HG03135 (cell line): Measurements from ENCODE around the gene ZNF516.
"Not testable (repeated sequence)": the region's sequence is repeated elsewhere in the genome, so short reads cannot be mapped to it uniquely, and the experiment has no call there.

Experiments
- ATAC-seq: cut with Tn5 transposase; IDR thresholded peaks from one replicate; pipeline ENCODE4 v1.9.1; 2021; ENCODE audit warnings: mild to moderate bottlenecking, moderate library complexity; ENCODE audit not compliant: unreplicated experiment

The ZNF516 gene

DNA sequence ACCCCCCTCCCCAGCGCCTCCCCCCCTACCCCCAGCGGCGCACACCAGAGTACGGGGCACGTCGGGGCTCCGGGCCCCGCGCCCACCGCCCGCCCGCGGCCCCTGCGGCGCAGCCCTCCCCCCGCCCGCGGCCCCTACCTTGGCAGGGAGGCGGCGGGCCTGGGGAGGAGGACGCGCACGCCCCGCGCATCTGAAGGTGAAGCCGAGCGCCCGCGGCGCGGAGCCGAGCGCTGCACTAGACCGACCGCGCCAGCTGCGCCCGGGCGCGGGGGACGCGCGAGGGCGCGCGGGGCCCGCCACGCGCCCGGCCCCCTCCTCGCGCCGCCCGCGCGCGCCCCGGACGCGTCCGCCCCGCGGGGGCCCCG is at the start of gene ZNF516:
Gene ZNF516 (minus strand): TSS at position 237 of the 365 bp plus-strand sequence. CDS start 52,188 bp downstream, outside the sequence.
- ATAC-seq = no peak

- ATAC-seq = no peak
These were observed 43.8 kb upstream of the ZNF516 start for GRCh38 chr18:76538846-76539245.

DNA sequence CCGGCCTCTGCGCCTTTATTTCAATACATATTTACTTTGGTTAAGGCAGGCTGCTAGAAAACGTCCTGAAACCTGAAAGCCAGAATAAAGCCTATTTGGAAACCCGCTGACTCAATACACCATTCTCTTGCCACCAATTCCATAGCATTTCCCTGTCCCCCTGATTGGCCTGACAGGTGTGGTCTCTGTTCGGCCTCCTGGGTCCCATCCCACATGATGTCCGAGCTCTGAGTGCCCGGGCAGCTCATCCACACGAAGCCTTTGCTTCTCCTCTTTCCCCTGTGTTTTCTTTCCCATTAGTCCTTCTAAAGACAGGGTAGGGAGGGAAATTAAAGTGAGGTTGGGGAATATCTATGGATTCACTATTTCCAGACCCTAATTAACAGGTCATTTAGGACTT is 42.6 kb upstream of the ZNF516 start:
- no peak for ATAC-seq

DNA sequence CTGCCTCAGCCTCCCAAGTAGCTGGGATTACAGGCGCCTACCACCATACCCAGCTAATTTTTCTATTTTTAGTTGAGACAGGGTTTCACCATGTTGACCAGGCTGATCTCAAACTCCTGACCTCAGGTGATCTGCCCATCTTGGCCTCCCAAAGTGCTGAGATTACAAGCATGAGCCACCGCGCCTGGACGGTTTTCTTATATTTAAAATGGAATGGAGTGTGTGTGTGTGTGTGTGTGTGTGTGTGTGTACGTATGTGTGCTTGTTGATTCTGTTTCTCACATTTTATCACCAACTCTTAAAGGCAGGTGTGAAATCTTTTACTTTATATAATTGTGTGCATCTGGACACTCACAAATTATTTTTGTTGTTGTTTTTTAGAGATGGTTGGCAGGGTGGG is 41.6 kb upstream of the ZNF516 start:
- not testable (repeated sequence) for ATAC-seq

GRCh38 chr18:76532875-76533274 is 37.8 kb upstream of the ZNF516 start:
- no peak for ATAC-seq

- no peak for ATAC-seq
These were observed 35.8 kb upstream of the ZNF516 start for GRCh38 chr18:76530846-76531245.

- no peak for ATAC-seq
These were observed 35.3 kb upstream of the ZNF516 start for GRCh38 chr18:76530391-76530790.

DNA sequence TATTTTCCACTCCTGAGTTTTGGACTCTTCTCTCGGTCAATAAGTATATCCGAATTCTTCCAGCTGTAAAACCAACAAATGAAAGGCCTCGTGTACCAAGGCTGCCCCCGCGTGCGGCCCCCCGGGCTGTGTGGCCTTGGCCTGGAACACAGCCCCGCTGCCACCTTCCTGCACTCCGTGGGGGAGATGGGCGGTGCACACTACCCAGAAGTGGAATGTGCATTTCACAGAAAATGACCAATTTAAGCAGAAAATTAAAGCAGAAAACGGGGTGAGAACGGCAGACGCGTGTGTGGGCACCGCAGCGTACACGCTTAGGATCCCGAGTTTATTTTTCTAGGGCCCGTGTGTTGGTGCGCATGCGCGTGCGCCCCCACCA is 34.4 kb upstream of the ZNF516 start:
- no peak for ATAC-seq

DNA sequence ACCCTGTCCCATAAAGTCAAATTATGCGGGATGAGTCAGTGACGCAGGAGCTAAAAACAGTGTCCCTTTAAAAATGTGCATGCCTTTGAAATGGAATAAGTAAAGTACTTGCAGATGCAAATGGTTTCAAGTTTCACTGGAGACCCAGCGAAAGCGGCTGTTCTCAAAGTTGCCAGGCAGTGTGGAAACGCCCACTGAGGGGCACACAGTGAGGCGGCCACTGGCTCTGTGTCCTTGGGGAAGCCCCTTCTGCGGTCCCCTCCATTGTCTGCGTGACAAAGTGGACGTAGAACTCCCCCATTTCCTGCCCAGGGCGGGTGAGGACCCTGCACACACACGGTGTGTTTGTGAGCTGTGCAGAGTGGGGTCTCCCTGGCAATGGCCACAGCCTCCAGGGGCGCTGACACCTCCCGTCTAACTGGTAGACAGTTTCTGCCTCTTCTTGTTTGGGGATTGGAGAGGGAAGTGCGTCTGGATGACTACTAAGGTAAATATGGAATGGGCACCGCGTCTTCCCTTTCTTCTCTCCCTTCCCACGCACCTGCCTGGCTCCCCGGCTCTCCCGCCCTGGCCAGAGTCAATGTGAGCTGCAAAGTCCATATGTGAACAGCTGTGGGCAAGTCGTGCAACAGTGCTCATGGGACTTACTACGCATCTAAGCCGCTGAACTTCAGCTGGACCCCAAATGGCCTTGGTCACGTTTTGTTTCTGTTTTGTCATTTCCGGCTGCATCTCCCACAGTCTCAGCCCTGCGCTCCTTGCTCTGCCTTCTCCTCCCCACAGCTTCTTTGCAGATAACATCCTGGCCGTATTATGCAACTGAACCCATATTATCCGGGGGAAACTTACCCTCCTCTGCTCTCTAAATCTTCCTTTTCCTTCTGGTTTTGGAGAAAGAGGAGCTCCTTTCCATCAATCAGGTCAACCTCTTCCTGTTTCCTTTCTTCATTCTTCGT is 33.7 kb upstream of the ZNF516 start:
- peak; percentile 53 for ATAC-seq

DNA sequence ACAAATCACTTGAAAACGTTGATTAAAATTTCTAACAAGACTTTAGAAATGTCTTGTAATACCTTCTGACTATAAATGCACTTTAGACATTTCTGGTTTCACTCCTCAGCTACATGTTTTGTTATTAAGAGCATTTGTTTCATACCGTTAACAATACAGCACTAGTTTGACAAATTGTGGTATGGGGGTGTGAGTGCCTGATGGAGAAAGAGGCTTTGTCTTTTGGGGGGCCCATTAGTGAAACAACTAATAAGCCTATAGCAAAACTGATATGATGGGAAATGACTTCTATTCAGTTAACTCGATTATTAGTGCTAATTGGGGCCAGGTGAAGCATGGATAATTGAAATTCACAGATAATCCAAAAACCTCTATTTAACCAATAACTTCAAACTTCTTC is 30.9 kb upstream of the ZNF516 start:
- no peak for ATAC-seq

DNA sequence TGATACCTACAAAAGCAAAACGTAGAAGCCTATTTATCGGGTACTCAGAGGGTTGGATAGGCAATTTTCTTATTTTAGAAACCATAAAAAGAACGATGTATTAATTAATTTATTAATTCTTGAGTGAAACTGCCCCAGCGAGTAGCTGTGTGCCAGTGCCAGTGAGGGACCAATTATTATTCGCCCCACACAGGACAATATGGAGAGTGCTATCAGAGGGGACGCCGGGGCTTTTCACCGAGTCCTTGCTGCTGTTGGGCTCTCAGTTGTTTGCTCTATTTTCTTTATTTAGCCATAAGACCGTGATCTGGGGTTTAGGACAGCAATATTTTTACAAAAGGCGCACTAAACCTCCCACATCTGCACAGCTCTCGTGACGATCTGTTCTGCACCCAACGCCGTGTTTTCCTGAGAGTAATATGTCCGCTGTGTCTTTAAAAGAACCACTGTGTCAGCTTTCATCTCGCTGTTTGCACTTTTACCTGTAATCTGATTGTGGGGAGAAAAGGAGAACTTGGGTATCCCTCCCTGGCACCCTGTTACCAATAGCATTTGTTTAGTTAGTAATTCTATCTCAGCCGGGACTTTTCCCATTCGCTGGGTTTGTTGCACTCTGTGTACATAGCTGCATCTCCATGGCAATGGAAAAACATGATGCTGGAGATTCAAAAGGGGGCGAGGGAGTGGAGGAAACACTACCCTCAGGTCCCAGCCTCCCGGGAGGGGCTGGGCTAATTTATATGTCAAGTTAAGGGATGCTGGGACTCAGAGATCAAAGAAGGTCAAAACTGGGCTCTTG is 30.1 kb upstream of the ZNF516 start:
- no peak for ATAC-seq

DNA sequence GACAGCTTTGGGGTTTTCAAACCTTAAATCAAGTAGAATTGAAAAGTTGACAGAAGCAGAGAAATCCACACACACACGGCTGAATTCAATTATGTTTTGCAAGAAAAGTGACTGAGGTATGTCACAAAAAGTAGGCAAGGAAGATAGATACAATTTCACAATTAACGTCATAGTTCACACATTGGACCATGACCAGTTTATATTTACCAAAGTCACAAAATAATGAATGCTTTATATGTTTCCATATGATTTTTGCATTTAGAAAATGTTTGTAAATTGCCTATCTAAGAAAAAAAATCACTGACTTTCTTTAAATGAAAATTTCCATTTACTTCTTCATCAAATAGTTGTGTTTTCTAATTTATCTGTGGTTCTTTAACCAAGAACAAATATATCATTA is 29.4 kb upstream of the ZNF516 start:
- no peak for ATAC-seq

DNA sequence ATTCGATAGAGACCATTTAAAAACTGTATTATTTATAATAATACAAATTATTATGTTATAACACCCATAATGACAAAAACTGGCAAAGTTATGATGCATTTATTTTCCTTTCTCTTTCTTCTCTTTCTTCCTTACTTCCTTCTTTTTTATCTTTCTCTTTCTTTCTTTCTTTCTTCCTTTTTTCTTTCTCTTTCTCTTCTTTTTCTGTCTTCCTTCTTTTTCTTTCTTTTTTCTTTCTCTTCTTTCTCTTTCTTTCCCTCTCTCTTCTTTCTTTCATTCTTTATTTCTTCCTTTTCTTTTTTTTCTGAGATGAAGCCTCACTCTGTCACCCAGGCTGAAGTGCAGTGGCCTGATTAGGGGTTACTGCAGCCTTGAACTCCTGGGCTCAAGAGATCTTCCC is 27.5 kb upstream of the ZNF516 start:
- ATAC-seq = no peak

DNA sequence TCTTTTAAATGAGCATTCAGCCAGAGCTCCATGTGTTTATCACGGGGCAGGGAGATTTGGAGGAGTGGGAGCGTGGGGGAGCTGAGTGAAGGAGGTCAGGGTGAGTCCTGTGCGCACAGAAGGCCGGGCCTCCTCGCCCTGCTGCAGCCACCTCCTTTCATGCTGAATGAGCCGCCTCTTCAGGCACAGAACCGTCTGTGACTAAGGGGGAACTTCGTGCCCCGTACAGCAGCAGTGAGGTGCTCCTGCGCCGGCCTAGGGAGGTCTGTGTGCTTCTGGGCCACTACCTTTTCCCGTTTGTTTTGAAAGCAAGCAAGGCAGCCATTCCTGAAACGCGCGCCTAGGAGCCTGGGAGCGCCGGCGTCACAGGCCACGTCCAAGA is 27.1 kb upstream of the ZNF516 start:
- ATAC-seq = no peak

DNA sequence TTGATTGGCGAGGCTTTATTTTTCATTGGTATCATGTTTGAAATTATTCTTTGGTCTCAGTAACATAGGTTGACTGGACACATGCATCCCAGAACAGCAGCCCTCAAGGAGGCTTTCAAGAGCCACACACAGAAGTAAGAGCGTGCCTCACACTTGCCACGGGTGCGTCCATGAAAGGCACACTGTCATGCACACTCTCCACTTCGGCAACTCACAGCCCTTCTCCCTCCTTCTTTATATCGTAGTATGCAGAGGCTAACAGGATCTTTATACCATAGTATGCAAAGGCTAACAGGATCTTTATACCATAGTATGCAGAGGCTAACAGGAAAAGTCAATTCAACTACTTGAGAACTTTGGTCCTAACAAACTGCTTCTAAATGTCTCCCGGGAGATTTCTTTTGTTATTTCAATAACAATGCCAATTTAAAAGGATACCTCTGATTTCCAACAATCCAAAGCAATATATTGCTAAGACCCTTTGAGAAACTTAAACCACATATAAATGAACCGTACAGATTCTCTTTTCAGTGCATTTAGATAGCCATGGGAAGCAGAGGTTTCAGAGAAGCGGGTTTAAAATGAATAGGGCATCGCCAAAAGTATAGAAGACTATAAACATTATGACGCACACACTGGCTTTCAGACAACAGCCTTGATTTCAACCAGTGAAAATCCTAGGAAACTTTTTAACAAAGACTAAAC is 26.5 kb upstream of the ZNF516 start:
- no peak for ATAC-seq

DNA sequence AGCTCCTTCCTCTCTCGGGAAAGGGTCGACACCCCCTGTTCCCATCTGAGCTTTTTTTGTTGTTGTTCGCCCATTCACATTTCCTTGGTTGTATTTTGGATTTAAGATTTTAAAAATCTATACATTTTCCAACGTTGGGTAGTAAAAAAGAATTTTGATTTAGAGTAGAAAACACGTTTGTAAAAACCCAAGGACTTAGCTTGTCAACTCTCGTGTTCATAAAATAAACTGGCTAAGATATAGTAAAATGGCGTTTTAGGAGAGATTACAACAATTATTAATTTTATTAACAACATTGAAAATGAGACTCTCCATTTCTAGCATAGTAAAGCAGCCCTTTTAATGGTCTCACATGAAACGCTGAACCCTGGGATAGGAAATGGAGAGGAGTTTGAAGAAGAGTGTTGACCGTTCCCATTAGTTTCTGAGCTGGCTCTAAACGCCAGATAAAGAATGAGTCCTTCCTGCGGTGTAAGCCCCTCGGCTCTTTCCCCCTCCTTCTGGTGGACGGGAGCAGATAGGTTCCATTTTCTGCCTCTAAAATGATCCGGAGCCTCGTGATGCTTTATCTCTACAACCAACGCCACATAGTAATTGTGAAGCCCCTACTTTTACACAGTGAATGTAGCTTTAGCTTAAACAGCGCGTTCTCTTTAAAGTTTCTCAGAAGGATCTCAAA is 24.0 kb upstream of the ZNF516 start:
- ATAC-seq = no peak

DNA sequence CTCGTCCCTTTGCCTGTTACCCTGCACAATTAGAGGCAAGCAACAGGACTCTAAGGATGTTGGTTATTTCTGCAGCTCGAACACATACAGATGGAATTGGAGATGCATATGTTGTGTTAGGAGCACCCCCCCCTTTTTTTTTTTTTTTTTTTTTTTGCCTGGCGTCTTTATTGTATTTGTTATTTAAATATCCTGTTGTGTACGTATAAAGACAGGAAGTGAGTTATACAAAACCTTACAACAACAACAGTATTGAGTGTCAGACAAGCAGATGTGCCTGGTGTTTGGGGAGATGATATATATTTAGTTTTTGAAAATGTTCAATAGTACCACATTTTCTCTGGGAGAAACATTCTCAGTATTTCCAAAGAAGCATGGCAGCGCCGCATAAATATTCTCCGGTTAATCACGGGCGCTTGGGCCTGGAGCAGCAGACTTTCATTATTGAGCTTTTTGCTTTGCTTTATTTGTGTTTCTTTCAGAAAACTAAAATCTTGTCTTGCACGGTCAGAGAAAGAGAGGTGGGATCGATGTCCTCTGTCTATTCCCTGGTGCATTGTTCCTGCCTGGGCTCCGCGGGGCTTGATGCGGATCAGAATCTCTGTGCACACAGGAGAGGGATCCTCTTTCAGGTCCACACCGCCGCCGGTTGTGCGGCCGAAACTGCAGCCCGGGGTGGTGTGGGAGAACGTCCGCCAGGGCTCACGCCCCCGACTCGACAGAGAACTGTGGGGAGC is 23.2 kb upstream of the ZNF516 start:
- ATAC-seq = no peak

DNA sequence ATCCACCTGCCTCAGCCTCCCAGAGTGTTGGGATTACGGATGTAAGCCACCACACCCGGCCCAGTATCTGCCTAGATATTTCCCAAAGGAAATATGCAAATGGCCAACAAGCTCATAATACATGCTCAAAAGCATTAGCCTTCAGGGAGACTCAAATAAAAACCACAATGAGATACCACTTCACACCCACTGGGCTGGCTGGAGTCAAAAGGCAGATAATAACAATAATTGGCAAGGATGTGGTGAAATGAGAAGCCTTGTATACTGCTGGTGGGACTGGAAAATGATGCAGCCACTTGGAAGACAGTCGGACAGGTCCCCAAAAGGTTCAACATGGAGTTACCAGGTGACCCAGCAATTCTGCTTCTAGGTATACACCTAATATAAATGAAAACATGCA is 20.5 kb upstream of the ZNF516 start:
- no peak for ATAC-seq

DNA sequence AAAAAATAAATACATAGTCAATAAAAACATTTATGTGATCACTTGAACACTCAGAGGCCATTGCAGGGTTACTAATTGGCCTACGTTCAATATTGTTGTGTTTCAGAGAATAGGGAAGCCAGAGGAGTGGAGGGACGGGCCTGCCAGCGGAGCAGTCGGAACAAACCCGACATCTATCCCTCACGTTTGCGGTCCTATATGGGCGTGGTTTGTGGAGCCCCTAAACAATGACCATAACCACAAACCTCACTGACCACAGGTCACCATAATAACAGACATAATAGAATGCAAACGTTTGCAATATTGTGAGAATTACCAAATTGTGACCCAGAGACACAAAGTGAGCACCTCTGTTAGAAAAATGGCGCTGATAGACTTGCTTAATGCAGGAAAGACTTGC is 19.5 kb upstream of the ZNF516 start:
- ATAC-seq = no peak

GRCh38 chr18:76507830-76508385 is 12.9 kb upstream of the ZNF516 start:
- ATAC-seq = no peak
